Measurements from ENCODE around the gene LILRA6. TPM values are rescaled to one million over a fixed set of nuclear protein-coding genes. Genes with fewer than 3 reads are reported as not detected.
"Not testable (repeated sequence)": the region's sequence is repeated elsewhere in the genome, so short reads cannot be mapped to it uniquely, and the experiment has no call there.

The LILRA6 gene
- total RNA-seq, 2 donors from 2014 or later = 0.54 to 2.3 TPM

DNA sequence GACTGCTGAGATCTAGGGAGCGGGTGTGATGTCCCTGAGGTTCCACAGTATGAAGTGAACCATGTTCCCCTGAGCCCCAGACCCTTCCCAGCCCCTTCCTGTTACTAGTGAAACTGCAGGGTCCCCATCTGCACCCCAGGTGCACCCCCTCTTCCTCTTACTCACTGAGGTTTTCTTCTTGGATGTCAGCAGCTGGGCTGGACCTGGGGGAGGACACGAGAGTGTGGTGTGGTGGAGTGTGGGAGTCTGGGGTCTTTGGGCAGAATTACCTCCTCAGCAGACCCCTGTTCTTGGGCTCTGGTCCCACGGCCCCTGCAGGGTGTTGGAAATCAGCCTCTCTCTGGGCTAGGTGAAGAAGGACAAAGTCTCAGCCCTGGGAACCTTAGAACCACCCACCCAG lies 3.3 kb upstream of the LILRA6 start:
- Histone ChIP-seq H3K9ac (ENCODE audit: low read depth in 2 of 2, low read length in 2 of 2) (no peak overlapping the region), H3K36me3 (no peaks in the 10 kb centered on the region), H3K27ac (no peak overlapping the region), H3K27me3 (no peaks in the 10 kb centered on the region), H3K9me3 (no peaks in the 10 kb centered on the region), H3K4me3 (no peak overlapping the region), H3K4me1 (no peaks in the 10 kb centered on the region)
- TF ChIP-seq, protein P1, sequence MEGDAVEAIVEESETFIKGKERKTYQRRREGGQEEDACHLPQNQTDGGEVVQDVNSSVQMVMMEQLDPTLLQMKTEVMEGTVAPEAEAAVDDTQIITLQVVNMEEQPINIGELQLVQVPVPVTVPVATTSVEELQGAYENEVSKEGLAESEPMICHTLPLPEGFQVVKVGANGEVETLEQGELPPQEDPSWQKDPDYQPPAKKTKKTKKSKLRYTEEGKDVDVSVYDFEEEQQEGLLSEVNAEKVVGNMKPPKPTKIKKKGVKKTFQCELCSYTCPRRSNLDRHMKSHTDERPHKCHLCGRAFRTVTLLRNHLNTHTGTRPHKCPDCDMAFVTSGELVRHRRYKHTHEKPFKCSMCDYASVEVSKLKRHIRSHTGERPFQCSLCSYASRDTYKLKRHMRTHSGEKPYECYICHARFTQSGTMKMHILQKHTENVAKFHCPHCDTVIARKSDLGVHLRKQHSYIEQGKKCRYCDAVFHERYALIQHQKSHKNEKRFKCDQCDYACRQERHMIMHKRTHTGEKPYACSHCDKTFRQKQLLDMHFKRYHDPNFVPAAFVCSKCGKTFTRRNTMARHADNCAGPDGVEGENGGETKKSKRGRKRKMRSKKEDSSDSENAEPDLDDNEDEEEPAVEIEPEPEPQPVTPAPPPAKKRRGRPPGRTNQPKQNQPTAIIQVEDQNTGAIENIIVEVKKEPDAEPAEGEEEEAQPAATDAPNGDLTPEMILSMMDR (IDR thresholded peaks at IDR 0.05) = no peak
- DNase-seq = no peak
- intact Hi-C loops (cut with DNase I) = no loop called here

DNA sequence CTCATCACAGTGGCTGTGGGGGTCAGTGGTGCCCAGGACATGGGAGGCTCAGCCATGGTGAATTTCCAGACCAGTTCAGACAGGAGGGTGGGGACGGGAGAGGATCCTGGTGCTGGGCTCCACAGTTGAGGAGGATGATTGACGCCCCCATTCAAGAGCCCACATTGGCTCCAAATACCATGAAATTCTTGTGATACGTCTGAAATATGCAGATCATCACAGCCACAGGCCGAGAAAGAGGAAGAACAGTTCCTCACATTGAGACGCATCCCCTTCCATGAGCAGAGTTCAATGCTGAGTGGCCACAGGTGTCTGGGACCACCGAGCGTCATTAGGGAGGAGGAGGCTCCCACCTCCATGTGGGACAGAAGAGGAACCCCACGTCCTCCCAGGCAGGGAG lies 1.2 kb upstream of the LILRA6 start:
- H3K27me3 ChIP-seq; H3K9me3 ChIP-seq; H3K4me1 ChIP-seq; H3K36me3 ChIP-seq; H3K9ac ChIP-seq (ENCODE audit: low read depth in 2 of 2, low read length in 2 of 2); intact Hi-C loops (cut with DNase I); H3K4me3 ChIP-seq; DNase-seq; H3K27ac ChIP-seq: not testable (repeated sequence)

DNA sequence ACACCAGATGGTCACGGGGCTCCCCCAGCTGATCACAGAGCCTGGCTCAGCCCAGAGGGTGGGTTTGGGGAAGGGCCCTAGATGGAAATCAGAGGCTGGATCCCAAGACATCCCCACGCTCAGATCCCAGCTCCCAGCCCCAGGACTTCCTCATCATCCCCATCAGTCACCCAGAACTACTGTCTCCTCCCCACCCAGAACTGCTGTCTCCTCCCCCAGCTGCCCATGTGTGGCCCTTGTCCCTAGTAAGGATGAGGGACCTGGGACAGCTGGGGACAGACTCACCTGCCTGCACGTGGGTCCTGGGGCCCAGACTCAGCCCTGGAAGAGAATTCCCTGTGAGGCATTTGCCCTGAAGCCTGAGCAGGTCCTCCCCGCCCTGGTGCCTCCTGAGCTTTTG lies 356 bp downstream of the LILRA6 start:
- H3K27ac ChIP-seq; H3K27me3 ChIP-seq; DNase-seq; H3K9ac ChIP-seq (ENCODE audit: low read depth in 2 of 2, low read length in 2 of 2); H3K9me3 ChIP-seq; H3K4me1 ChIP-seq; intact Hi-C loops (cut with DNase I); H3K36me3 ChIP-seq; H3K4me3 ChIP-seq: not testable (repeated sequence)

DNA sequence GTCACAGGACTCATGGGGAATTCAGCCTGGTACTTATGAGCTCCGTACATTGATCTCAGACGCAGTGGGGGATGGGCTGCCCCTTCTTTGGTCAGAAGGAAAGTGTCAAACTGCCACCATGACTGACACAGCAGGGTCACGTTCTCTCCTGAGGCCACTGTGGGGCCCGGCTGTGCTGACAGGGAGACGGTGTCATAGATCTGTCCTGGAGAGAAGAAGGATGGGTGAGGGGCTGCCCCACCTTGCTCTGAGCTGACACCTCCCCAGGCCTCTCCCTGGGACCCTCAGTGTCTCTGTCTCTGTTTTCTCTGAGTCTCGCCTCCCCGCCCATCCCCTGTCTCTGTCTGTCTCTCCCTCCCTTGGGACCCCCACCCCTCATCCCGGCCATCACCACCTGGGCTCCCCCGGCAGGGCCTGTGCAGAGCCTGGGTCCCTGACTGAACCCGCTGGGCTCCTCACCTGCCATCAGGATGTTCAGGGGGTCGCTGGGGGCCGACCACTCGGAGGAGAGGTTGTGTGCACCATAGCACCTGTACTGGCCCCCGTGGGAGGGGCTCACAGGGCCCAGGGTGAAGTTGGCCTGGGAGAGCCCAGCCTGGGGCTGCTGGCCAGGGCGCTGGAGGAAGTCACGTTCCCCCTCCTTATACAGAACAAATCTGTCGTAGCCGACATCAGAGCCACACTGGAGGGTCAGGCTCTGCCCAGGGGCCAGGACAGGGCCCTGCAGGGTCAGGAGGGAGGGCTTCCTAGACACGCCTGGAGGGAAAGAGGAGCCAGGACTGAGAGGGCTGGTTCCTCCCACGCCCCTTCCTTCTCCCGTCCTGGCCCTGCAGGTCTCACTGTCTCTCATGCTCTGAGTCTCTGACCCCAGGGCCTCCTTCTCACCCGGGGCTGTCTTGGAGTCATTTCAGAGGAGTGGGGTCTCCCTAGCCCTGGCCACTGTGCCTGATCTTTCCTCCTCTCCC lies 1.9 kb downstream of the LILRA6 start:
- H3K4me3 ChIP-seq; H3K9me3 ChIP-seq; H3K9ac ChIP-seq (ENCODE audit: low read depth in 2 of 2, low read length in 2 of 2); intact Hi-C loops (cut with DNase I); H3K4me1 ChIP-seq; H3K36me3 ChIP-seq; H3K27ac ChIP-seq; DNase-seq; H3K27me3 ChIP-seq: not testable (repeated sequence)

DNA sequence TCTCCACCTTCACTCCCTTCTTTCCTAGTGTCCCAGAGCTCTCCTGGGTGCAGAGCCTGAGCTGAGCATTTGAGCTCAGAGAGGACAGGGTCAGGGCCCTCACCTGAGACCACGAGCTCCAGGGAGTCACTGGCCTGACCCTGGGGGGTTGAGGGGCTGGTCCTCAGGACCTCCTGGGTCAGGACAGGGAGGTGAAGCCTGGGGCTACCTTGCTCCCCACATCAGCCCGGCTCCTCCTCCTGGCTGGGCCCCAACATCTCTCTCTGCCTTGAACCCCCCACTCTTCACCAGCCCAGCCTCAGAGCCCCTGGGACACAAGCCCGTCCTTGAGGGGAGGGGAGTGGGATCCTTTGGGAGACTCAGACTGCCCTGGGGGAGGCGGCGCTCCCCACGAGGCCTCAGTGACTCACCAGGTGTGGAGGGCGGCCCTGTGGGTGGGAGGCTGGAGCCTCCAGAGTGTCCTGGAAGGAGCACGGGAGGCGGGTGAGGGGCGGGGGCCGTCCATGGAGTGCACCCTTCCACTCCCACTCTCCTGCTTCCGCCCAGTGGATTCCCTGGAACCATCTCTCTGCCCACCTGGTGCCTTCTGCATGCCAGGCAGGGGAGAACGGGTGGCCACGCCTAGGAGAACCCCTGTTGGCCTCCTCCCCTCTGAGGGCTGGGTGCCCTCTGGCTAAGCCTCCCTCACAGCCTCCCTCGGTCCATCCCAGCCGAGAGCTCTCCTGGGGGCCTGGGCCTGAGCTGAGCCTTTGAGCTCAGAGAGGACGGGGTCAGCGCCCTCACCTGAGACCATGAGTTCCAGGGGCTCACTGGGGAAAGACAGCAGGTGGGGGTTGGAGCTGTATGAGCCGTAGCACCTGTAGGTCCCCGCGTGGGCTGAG lies 2.9 kb downstream of the LILRA6 start:
- H3K27me3 ChIP-seq; H3K9ac ChIP-seq (ENCODE audit: low read depth in 2 of 2, low read length in 2 of 2); H3K4me3 ChIP-seq; H3K9me3 ChIP-seq; H3K4me1 ChIP-seq; DNase-seq; H3K36me3 ChIP-seq; intact Hi-C loops (cut with DNase I); H3K27ac ChIP-seq: not testable (repeated sequence)

DNA sequence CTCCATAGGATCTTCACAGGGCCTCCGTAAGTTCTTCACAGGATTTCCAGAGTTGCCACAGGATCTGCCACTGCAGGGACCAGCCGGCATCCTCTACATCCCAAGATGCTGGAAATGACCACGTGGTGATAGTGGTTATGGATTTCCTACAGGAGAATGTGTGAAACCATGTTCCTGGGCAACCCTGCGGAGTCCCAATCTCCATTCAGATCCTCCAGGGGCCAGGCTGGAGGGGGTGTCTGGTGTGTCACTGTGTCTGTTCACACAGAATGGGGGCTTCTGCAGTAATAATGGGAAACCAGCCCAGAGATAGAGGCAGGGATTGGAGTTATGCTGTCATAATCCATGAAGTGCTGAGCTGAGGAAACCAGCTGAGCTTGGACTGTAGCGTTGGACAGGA lies 8.6 kb downstream of the LILRA6 start:
- Histone ChIP-seq H3K9ac (ENCODE audit: low read depth in 2 of 2, low read length in 2 of 2) (no peak overlapping the region), H3K36me3 (no peaks in the 10 kb centered on the region), H3K27me3 (no peaks in the 10 kb centered on the region), H3K27ac (no peak overlapping the region), H3K4me1 (no peaks in the 10 kb centered on the region), H3K9me3 (no peaks in the 10 kb centered on the region), H3K4me3 (no peak overlapping the region)
- DNase-seq = no peak
- intact Hi-C loops (cut with DNase I) = loop anchor here (5.0 kb wide), 1 partner anchor 67 kb away; no protein-coding TSS in a partner anchor
- TF ChIP-seq, protein P1 (IDR thresholded peaks at IDR 0.05) = no peak

DNA sequence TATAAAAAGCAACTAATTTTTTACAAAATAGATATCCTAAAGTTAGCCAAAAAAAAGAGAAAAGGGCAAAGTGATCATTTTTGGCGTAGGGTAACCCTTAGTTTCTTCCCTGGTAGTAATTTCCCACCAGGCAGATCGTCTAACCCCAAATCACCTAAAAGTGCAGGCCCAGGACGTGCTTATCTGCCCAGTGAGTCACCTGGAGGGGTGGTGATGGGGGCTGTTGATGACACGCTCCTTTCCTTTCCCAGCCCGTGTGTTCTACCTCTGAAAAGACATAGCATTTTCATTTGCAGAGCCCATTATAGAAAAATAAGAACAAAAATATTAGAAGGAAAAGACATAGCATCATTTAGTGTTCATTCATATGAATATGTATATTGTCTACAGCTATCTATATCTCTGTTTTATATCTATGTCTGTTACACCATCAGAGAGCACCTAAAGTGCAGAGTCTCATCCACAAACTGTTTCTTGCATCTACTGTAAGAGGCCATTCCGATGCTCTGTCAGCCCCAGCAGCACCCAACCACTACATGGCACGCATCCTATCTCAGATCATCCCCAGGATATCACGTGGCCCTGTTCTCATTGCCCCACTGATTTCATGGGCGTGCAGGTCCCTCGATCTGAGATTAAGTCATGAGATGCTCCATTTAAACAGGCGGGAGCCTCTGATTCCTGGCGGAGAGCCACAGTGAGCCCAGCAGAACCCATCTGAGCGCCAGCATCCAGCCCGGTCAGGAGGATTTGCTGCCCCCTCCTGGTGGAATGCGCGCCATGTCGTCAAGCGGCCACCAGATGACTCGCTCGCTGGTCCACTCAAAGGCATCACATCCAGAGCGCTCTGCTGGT lies 11.3 kb downstream of the LILRA6 start:
- TF ChIP-seq, protein P1 (IDR thresholded peaks at IDR 0.05) = peak; percentile 92
- intact Hi-C loops (cut with DNase I) = loop anchor here (5.0 kb wide), 1 partner anchor 64 kb away; no protein-coding TSS in a partner anchor

More for the DNA sequence above, 11.3 kb downstream of the LILRA6 start:
- no peak overlapping the region for H3K27ac ChIP-seq
- no peaks in the 10 kb centered on the region for H3K9me3 ChIP-seq
- DNase-seq = peak; percentile 88
- H3K4me3 ChIP-seq = no peak overlapping the region
- H3K36me3 ChIP-seq = no peaks in the 10 kb centered on the region
- no peaks in the 10 kb centered on the region for H3K4me1 ChIP-seq
- H3K9ac ChIP-seq (ENCODE audit: low read depth in 2 of 2, low read length in 2 of 2) = no peak overlapping the region
- H3K27me3 ChIP-seq = no peaks in the 10 kb centered on the region
